Transverse colon (tissue), 4 donors: ENCODE results near the gene ARHGEF37. TPM values are rescaled to one million over a fixed set of nuclear protein-coding genes. Genes with fewer than 3 reads are reported as not detected.

Experiments used
- DNase-seq: peaks from one replicate; pipeline ENCODE4 v3.0.0-alpha.2; 2019
- H3K27ac ChIP-seq, 4 donors: fragments of 200-600 bp; sonication (generic); 2 replicates each; pipeline ENCODE4 v1.5.1; 2016 to 2018; ENCODE audit warnings: inconsistent platforms in 4 of 4
- H3K27me3 ChIP-seq: fragments of 200-600 bp; sonication (generic); 2 replicates; pipeline ENCODE4 v1.5.1; 2017; ENCODE audit warnings: inconsistent platforms
- H3K36me3 ChIP-seq, 4 donors: fragments of 200-600 bp; sonication (generic); 2 replicates each; pipeline ENCODE4 v1.5.1; 2017 to 2019; ENCODE audit warnings: inconsistent platforms in 4 of 4
- H3K4me1 ChIP-seq, 4 donors: fragments of 200-600 bp; sonication (generic); 2 replicates each; pipeline ENCODE4 v1.5.1; 2017 to 2020; ENCODE audit warnings: inconsistent platforms in 4 of 4
- H3K4me3 ChIP-seq, 4 donors: fragments of 200-600 bp; sonication (generic); 1 replicate in 1 of 4; 2 replicates in 3 of 4; pipeline versions ENCODE4 v1.5.1 to v1.6.1; 2017 to 2019; ENCODE audit warnings: inconsistent platforms in 4 of 4
- H3K9me3 ChIP-seq, 2 donors: fragments of 200-600 bp; sonication (generic); 2 replicates each; pipeline ENCODE4 v1.5.1; 2017 to 2019; ENCODE audit warnings: inconsistent platforms in 2 of 2
- CTCF ChIP-seq, 5 experiments: fragments of 200-600 bp in 3 of 5; fragments of 450-650 bp in 2 of 5; sonication (generic) in 3 of 5; IDR thresholded peaks; 1 replicate in 2 of 5; 2 replicates in 3 of 5; pipeline ENCODE4 v1.5.1; 2016 to 2017; ENCODE audit warnings: antibody characterized with exemption in 5 of 5, inconsistent platforms in 3 of 5, mild to moderate bottlenecking in 2 of 5, moderate library complexity in 1 of 5
- EP300 ChIP-seq: sonication (generic); formaldehyde crosslinking; IDR thresholded peaks from one replicate; pipeline ENCODE4 v1.6.1; 2017; ENCODE audit warnings: antibody characterized with exemption, low read depth
- POLR2A ChIP-seq: fragments of 450-650 bp; IDR thresholded peaks from one replicate; pipeline ENCODE4 v1.6.1; 2016; ENCODE audit warnings: antibody characterized with exemption, mild to moderate bottlenecking, moderate library complexity
- POLR2AphosphoS5 ChIP-seq, 3 donors: sonication (generic); formaldehyde crosslinking; IDR thresholded peaks; one replicate each; pipeline ENCODE4 v1.6.1; 2016; ENCODE audit warnings: antibody characterized with exemption in 3 of 3
- WGBS, 2 donors: methylation state at CpG; one replicate each; pipeline ENCODE4 v1.1.5; 2018; ENCODE audit warnings: low coverage in 1 of 2; 5-methylcytosine and 5-hydroxymethylcytosine counted together
- in situ Hi-C, 4 donors: fragments of 200-750 bp; cut with MboI; loops; one replicate each; pipeline versions ENCODE4 v1.15.0 to v1.15.1; 2017; ENCODE audit warnings: low sequenced_read_pairs in 3 of 4, low pct_ligation_motif_present in 1 of 4, low pct_unique_long_range_greater_than_20kb in 1 of 4
- intact Hi-C: fragments of 100-400 bp; cut with DNase I; formaldehyde crosslinking; loops from one replicate; pipeline ENCODE4 v1.15.1; 2023; ENCODE audit warnings: low total_unique reads
- total RNA-seq, 4 donors: library from RNA; depleted of rRNA; stranded (reverse); fragments of >200 nt; gene quantifications; one replicate each; pipeline ENCODE4 v1.1.0, GENCODE V29; 2016

The ARHGEF37 gene
- total RNA-seq, 4 donors from 2014 or later, result 14.2 to 27.5 (median 21.7) TPM

- no peak overlapping the region for H3K27ac ChIP-seq
- TF ChIP-seq CTCF (IDR thresholded peaks at IDR 0.05) (no peak), POLR2AphosphoS5 (IDR thresholded peaks at IDR 0.05) (no peak), EP300 (no peak), POLR2A (no peak)
- in situ Hi-C loops (no loop called here), intact Hi-C loops (no loop called here)
- H3K9me3 ChIP-seq, result no peaks in the 10 kb centered on the region
- no peak for DNase-seq
- H3K4me1 ChIP-seq, result peaks cover 0 to 7% (median 2%) of the 10 kb centered on the region in 4 donors
- 78% methylated on average over 5 of the region's 5 CpGs; no CpG with 5 or more reads in 1 of the 2 donors for WGBS, 2 donors
- H3K36me3 ChIP-seq, result no peaks in the 10 kb centered on the region
- H3K4me3 ChIP-seq, result no peak overlapping the region
- H3K27me3 ChIP-seq, result no peaks in the 10 kb centered on the region
Measured at GRCh38 chr5:149681252-149681651, 100.0 kb downstream of the ARHGEF37 start.

- H3K4me3 ChIP-seq, result no peak overlapping the region
- in situ Hi-C loops (no loop called here), intact Hi-C loops (no loop called here)
- no peak for TF ChIP-seq EP300
- no peak for TF ChIP-seq CTCF (IDR thresholded peaks at IDR 0.05)
- TF ChIP-seq POLR2A, result no peak
- no peak for TF ChIP-seq POLR2AphosphoS5 (IDR thresholded peaks at IDR 0.05)
- WGBS, 2 donors, result 95 to 100% methylated on average over 2 of the region's 2 CpGs
- H3K4me1 ChIP-seq, result peaks cover 0 to under 1% (median 0%) of the 10 kb centered on the region in 4 donors
- no peak for DNase-seq
- no peaks in the 10 kb centered on the region for H3K27me3 ChIP-seq
- H3K27ac ChIP-seq, result no peak overlapping the region
- no peaks in the 10 kb centered on the region for H3K36me3 ChIP-seq
- H3K9me3 ChIP-seq, result no peaks in the 10 kb centered on the region
Measured at GRCh38 chr5:149681922-149682321, 100.6 kb downstream of the ARHGEF37 start.

GRCh38 chr5:149682532-149683075 is 101.3 kb downstream of the ARHGEF37 start:
- H3K27ac ChIP-seq, result no peak overlapping the region
- H3K4me1 ChIP-seq, result no peaks in the 10 kb centered on the region
- no peak for DNase-seq

GRCh38 chr5:149683964-149684363 is 102.7 kb downstream of the ARHGEF37 start:
- Histone ChIP-seq H3K4me1 (no peaks in the 10 kb centered on the region), H3K27me3 (no peaks in the 10 kb centered on the region), H3K27ac (no peak overlapping the region), H3K9me3 (no peaks in the 10 kb centered on the region), H3K4me3 (no peak overlapping the region), H3K36me3 (no peaks in the 10 kb centered on the region)
- in situ Hi-C loops (no loop called here), intact Hi-C loops (no loop called here)
- TF ChIP-seq POLR2A, result no peak
- no peak for TF ChIP-seq EP300
- no peak for TF ChIP-seq CTCF (IDR thresholded peaks at IDR 0.05)
- no peak for TF ChIP-seq POLR2AphosphoS5 (IDR thresholded peaks at IDR 0.05)
- WGBS, 2 donors, result 59% methylated on average over 6 of the region's 6 CpGs; no CpG with 5 or more reads in 1 of the 2 donors
- no peak for DNase-seq

More at GRCh38 chr5:149682532-149683075, 101.3 kb downstream of the ARHGEF37 start:
- H3K36me3 ChIP-seq, result no peaks in the 10 kb centered on the region
- no peaks in the 10 kb centered on the region for H3K9me3 ChIP-seq
- no peak overlapping the region for H3K4me3 ChIP-seq
- in situ Hi-C loops (no loop called here), intact Hi-C loops (no loop called here)
- TF ChIP-seq CTCF (IDR thresholded peaks at IDR 0.05), result no peak
- TF ChIP-seq POLR2A, result no peak
- WGBS, 2 donors, result 49 to 65% methylated on average over 5 to 9 of the region's 9 CpGs
- H3K27me3 ChIP-seq, result no peaks in the 10 kb centered on the region
